DND-41 (cell line): ENCODE results near the gene DOCK8.

ENCODE experiments used
- ATAC-seq: fragments of 200-7000 bp; cut with Tn5 transposase; 3 replicates; pipeline ENCODE4 v1.9.1; 2021; ENCODE audit warnings: low read depth; ENCODE audit not compliant: insufficient read depth
- DNase-seq: peaks from one replicate; pipeline ENCODE4 v3.0.0-alpha.2; 2020
- H2AFZ ChIP-seq: 2 replicates; pipeline ENCODE4 v1.6.0; 2012; ENCODE audit warnings: low read depth, low read length
- H3K27ac ChIP-seq: 2 replicates; pipeline ENCODE4 v1.5.1; 2012; ENCODE audit warnings: low read length, inconsistent platforms
- H3K27me3 ChIP-seq: fragments of 200-600 bp; sonication (generic); 2 replicates; pipeline ENCODE4 v1.6.0; 2012; ENCODE audit warnings: low read length, mild to moderate bottlenecking, inconsistent platforms; ENCODE audit not compliant: insufficient read depth, poor library complexity
- H3K36me3 ChIP-seq: 2 replicates; pipeline ENCODE4 v1.5.1; 2012; ENCODE audit warnings: low read length, inconsistent platforms; ENCODE audit not compliant: insufficient read depth
- H3K4me1 ChIP-seq: 2 replicates; pipeline ENCODE4 v1.5.1; 2012; ENCODE audit warnings: mild to moderate bottlenecking, low read length; ENCODE audit not compliant: insufficient read depth
- H3K4me2 ChIP-seq: 2 replicates; pipeline ENCODE4 v1.6.0; 2012; ENCODE audit warnings: mild to moderate bottlenecking, moderate library complexity, low read length, inconsistent platforms; ENCODE audit not compliant: insufficient read depth
- H3K4me3 ChIP-seq, 2 experiments: fragments of 200-600 bp in 1 of 2; shearing (Covaris generic) in 1 of 2; 2 replicates each; pipeline ENCODE4 v1.5.1; 2012 to 2016; ENCODE audit warnings: inconsistent platforms in 2 of 2, low read length in 2 of 2, mild to moderate bottlenecking in 2 of 2, low read depth in 1 of 2, moderate library complexity in 1 of 2
- H3K79me2 ChIP-seq: 2 replicates; pipeline ENCODE4 v1.6.0; 2012; ENCODE audit warnings: low read length, inconsistent platforms; ENCODE audit not compliant: insufficient read depth
- H3K9ac ChIP-seq: 2 replicates; pipeline ENCODE4 v1.6.0; 2012; ENCODE audit warnings: low read depth, mild to moderate bottlenecking, inconsistent platforms, low read length, moderate library complexity
- H3K9me3 ChIP-seq: 2 replicates; pipeline ENCODE4 v1.5.1; 2012; ENCODE audit warnings: low read length, moderate library complexity, mild to moderate bottlenecking, inconsistent platforms; ENCODE audit not compliant: insufficient read depth, severe bottlenecking
- H4K20me1 ChIP-seq: 2 replicates; pipeline ENCODE4 v1.6.0; 2012; ENCODE audit warnings: low read length; ENCODE audit not compliant: insufficient read depth
- CTCF ChIP-seq: IDR thresholded peaks from 2 replicates; pipeline ENCODE4 v1.5.1; 2012; ENCODE audit warnings: borderline replicate concordance, low read length, moderate library complexity, mild to moderate bottlenecking; ENCODE audit not compliant: poor library complexity, severe bottlenecking; ENCODE audit errors: extremely low read depth
- EZH2 ChIP-seq: IDR thresholded peaks from 3 replicates; pipeline ENCODE4 v1.6.1; 2012; ENCODE audit warnings: borderline replicate concordance, low read depth, mild to moderate bottlenecking, moderate library complexity, low read length, inconsistent platforms; ENCODE audit not compliant: severe bottlenecking

DOCK8 gene

GRCh38 chr9:365436-365835, 150.8 kb downstream of the DOCK8 start:
- no peak overlapping the region for H3K4me2 ChIP-seq
- TF ChIP-seq EZH2 (no peak), CTCF (no peak)
- no peak overlapping the region for H3K4me3 ChIP-seq
- no peak overlapping the region for H2AFZ ChIP-seq
- no peaks in the 10 kb centered on the region for H3K79me2 ChIP-seq
- no peak overlapping the region for H3K27ac ChIP-seq
- no peaks in the 10 kb centered on the region for H3K9me3 ChIP-seq
- H3K36me3 ChIP-seq, result peaks cover 84% of the 10 kb centered on the region
- no peaks in the 10 kb centered on the region for H3K27me3 ChIP-seq
- H4K20me1 ChIP-seq, result no peaks in the 10 kb centered on the region
- H3K9ac ChIP-seq, result no peak overlapping the region
- DNase-seq (no peak), ATAC-seq (no peak)
- no peaks in the 10 kb centered on the region for H3K4me1 ChIP-seq

DNA sequence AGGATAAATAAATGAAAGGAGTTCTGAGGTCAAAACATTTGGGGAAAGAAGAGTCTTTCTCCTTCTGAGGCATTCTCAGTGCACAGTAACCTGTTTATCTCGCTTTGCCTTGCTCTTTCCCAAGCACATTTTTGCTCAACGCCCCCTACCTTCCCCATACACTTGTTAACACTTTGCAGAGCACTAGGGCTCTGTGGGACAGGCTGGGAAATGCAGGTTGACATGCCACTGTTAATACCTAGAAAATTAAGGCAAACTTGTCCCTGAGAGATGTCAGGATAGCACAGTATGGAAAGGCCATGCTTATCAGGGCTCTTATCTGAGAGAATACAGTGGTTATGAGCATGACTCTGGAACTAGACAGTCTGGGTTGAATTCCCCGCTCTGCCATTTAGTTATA, 152.0 kb downstream of the DOCK8 start:
- no peak for TF ChIP-seq CTCF
- no peak for TF ChIP-seq EZH2
- Histone ChIP-seq H2AFZ (no peak overlapping the region), H3K9ac (no peak overlapping the region), H3K36me3 (peaks cover 85% of the 10 kb centered on the region), H3K9me3 (no peaks in the 10 kb centered on the region), H3K4me2 (no peak overlapping the region), H3K4me3 (no peak overlapping the region), H3K4me1 (no peaks in the 10 kb centered on the region), H4K20me1 (no peaks in the 10 kb centered on the region), H3K27ac (no peak overlapping the region), H3K79me2 (no peaks in the 10 kb centered on the region), H3K27me3 (no peaks in the 10 kb centered on the region)
- ATAC-seq (no peak), DNase-seq (no peak)

GRCh38 chr9:370086-370485, 155.4 kb downstream of the DOCK8 start:
- Histone ChIP-seq H3K27ac (no peak overlapping the region), H3K36me3 (peaks cover 89% of the 10 kb centered on the region), H3K4me2 (no peak overlapping the region), H3K9ac (no peak overlapping the region), H2AFZ (no peak overlapping the region), H3K79me2 (no peaks in the 10 kb centered on the region), H4K20me1 (no peaks in the 10 kb centered on the region), H3K27me3 (no peaks in the 10 kb centered on the region), H3K4me3 (no peak overlapping the region), H3K4me1 (no peaks in the 10 kb centered on the region), H3K9me3 (no peaks in the 10 kb centered on the region)
- no peak for TF ChIP-seq CTCF
- no peak for TF ChIP-seq EZH2
- DNase-seq, result no peak
- no peak for ATAC-seq

DNA sequence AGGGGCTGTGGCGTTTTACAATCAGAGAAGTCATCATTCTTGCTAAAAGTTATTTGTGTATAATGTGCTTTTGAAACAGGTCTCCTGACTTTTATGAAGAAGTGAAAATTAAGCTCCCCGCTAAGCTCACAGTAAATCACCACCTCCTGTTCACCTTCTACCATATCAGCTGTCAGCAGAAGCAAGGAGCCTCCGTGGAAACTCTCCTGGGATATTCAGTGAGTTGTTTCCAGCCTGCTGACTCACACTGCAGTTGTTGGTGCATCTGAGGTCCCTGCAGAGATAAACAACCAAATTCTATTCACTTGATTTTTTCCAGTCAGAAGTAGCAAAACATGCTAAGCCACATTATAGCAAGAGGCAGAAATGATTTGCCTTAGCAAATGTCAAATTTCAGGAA, 156.7 kb downstream of the DOCK8 start:
- Histone ChIP-seq H3K4me3 (no peak overlapping the region), H3K79me2 (no peaks in the 10 kb centered on the region), H3K4me2 (no peak overlapping the region), H3K36me3 (peaks cover 92% of the 10 kb centered on the region), H3K9me3 (no peaks in the 10 kb centered on the region), H3K27me3 (no peaks in the 10 kb centered on the region), H2AFZ (no peak overlapping the region), H3K9ac (no peak overlapping the region), H4K20me1 (no peaks in the 10 kb centered on the region), H3K27ac (no peak overlapping the region), H3K4me1 (no peaks in the 10 kb centered on the region)
- DNase-seq (no peak), ATAC-seq (no peak)
- TF ChIP-seq EZH2 (no peak), CTCF (no peak)
